IMR-90 (cell line): ENCODE results near the gene COL27A1. TPM values are rescaled to one million over a fixed set of nuclear protein-coding genes. Genes with fewer than 3 reads are reported as not detected.

Experiments
- ATAC-seq: fragments of 200-7000 bp; cut with Tn5 transposase; 2 replicates; pipeline ENCODE4 v1.9.1; 2020; ENCODE audit warnings: low read depth, mild to moderate bottlenecking, moderate library complexity
- BruUV-seq: library from RNA; stranded (reverse); fragments of 400-500 nt; replicated peaks from 2 replicates; lab custom pipeline; 2021; lab: Mats Ljungman, UMichigan
- CTCF ChIA-PET: fragments of 300-600 bp; formaldehyde crosslinking; extraction: SDS; loops from one replicate; lab custom pipeline; 2021; ENCODE audit warnings: antibody characterized with exemption; lab: Yijun Ruan, JAX
- POLR2A ChIA-PET: fragments of 300-600 bp; sonication (Branson Sonifier 250); formaldehyde crosslinking; loops from one replicate; lab custom pipeline; 2022; ENCODE audit warnings: antibody characterized with exemption; ENCODE audit not compliant: unreplicated experiment; lab: Charles Lee
- DNase-seq: peaks from one replicate; pipeline ENCODE4 v3.0.0; 2013
- H2AFZ ChIP-seq: replicated peaks from 2 replicates; pipeline ENCODE3; 2013; ENCODE audit warnings: low read length, mild to moderate bottlenecking; ENCODE audit not compliant: poor library complexity
- H2AK5ac ChIP-seq: 2 replicates; pipeline ENCODE4 v1.6.1; 2013; ENCODE audit warnings: low read depth, low read length, inconsistent platforms
- H2AK9ac ChIP-seq: replicated peaks from 2 replicates; pipeline ENCODE3; 2013; ENCODE audit warnings: mild to moderate bottlenecking, low read depth, low read length, moderate library complexity; ENCODE audit not compliant: poor library complexity
- H2BK120ac ChIP-seq: 2 replicates; pipeline ENCODE4 v1.6.1; 2013; ENCODE audit warnings: low read depth, low read length, inconsistent platforms
- H2BK15ac ChIP-seq: 3 replicates; pipeline ENCODE4 v1.6.1; 2013; ENCODE audit warnings: low read depth, low read length, inconsistent platforms
- H2BK20ac ChIP-seq: 2 replicates; pipeline ENCODE4 v1.6.1; 2013; ENCODE audit warnings: low read depth, mild to moderate bottlenecking, inconsistent platforms, low read length, moderate library complexity
- H2BK5ac ChIP-seq: 2 replicates; pipeline ENCODE4 v1.6.1; 2013; ENCODE audit warnings: mild to moderate bottlenecking, low read depth, low read length, inconsistent platforms; ENCODE audit not compliant: poor library complexity, severe bottlenecking
- H3K14ac ChIP-seq: replicated peaks from 2 replicates; pipeline ENCODE4 v1.6.1; 2013; ENCODE audit warnings: low read depth, low read length, inconsistent platforms
- H3K18ac ChIP-seq: 2 replicates; pipeline ENCODE4 v1.6.1; 2013; ENCODE audit warnings: low read depth, low read length, control low read depth
- H3K23ac ChIP-seq: 2 replicates; pipeline ENCODE4 v1.6.1; 2013; ENCODE audit warnings: low read depth, low read length, inconsistent platforms
- H3K27ac ChIP-seq: 2 replicates; pipeline ENCODE4 v1.5.1; 2013; ENCODE audit warnings: mild to moderate bottlenecking, control low read depth, low read length; ENCODE audit not compliant: insufficient read depth
- H3K27me3 ChIP-seq: 2 replicates; pipeline ENCODE4 v1.6.1; 2013; ENCODE audit warnings: low read length; ENCODE audit not compliant: control insufficient read depth, insufficient read depth
- H3K36me3 ChIP-seq: 2 replicates; pipeline ENCODE4 v1.6.1; 2013; ENCODE audit warnings: low read length, mixed read lengths; ENCODE audit not compliant: control insufficient read depth, insufficient read depth
- H3K4ac ChIP-seq: 2 replicates; pipeline ENCODE4 v1.6.1; 2013; ENCODE audit warnings: low read depth, low read length, inconsistent platforms
- H3K4me1 ChIP-seq: 2 replicates; pipeline ENCODE4 v1.6.1; 2013; ENCODE audit warnings: low read length, mixed read lengths; ENCODE audit not compliant: control insufficient read depth, insufficient read depth
- H3K4me2 ChIP-seq: 2 replicates; pipeline ENCODE4 v1.6.1; 2013; ENCODE audit warnings: low read depth, mild to moderate bottlenecking, control low read depth, low read length, moderate library complexity
- H3K4me3 ChIP-seq: 2 replicates; pipeline ENCODE4 v1.5.1; 2013; ENCODE audit warnings: low read depth, mild to moderate bottlenecking, control low read depth, low read length, moderate library complexity; ENCODE audit not compliant: insufficient read depth
- H3K56ac ChIP-seq: 2 replicates; pipeline ENCODE4 v1.6.1; 2013; ENCODE audit warnings: low read length, inconsistent platforms; ENCODE audit not compliant: insufficient read depth; ENCODE audit errors: extremely low read depth
- H3K79me1 ChIP-seq, 2 experiments: 2 replicates each; pipeline ENCODE4 v1.6.1; 2013; ENCODE audit warnings: low read length in 2 of 2, inconsistent platforms in 1 of 2, low read depth in 1 of 2
- H3K9ac ChIP-seq: 2 replicates; pipeline ENCODE4 v1.6.1; 2013; ENCODE audit warnings: low read depth, low read length, control low read depth
- H3K9me1 ChIP-seq: 2 replicates; pipeline ENCODE4 v1.6.1; 2013; ENCODE audit warnings: low read length, inconsistent platforms; ENCODE audit not compliant: insufficient read depth
- H3K9me3 ChIP-seq: 2 replicates; pipeline ENCODE4 v1.6.1; 2013; ENCODE audit warnings: low read length; ENCODE audit not compliant: control insufficient read depth, insufficient read depth
- H4K20me1 ChIP-seq: 2 replicates; pipeline ENCODE4 v1.6.1; 2013; ENCODE audit warnings: low read length, inconsistent platforms; ENCODE audit not compliant: insufficient read depth
- H4K5ac ChIP-seq: 2 replicates; pipeline ENCODE4 v1.6.1; 2013; ENCODE audit warnings: mild to moderate bottlenecking, low read depth, low read length, control low read depth
- H4K8ac ChIP-seq, 2 experiments: 2 replicates each; pipeline ENCODE4 v1.6.1; 2013; ENCODE audit warnings: low read depth in 2 of 2, low read length in 2 of 2, control low read depth in 1 of 2, inconsistent platforms in 1 of 2
- H4K91ac ChIP-seq: 2 replicates; pipeline ENCODE4 v1.6.1; 2013; ENCODE audit warnings: low read depth, low read length, inconsistent platforms; ENCODE audit not compliant: insufficient read depth
- BHLHE40 ChIP-seq: fragments of 150-350 bp; IDR thresholded peaks from 2 replicates; pipeline ENCODE4 v1.6.1; 2016; ENCODE audit warnings: mild to moderate bottlenecking, low read depth, low read length
- CEBPB ChIP-seq: IDR thresholded peaks from 2 replicates; pipeline ENCODE4 v1.6.1; 2012; ENCODE audit warnings: low read depth, low read length, improper control_type of control experiment
- CHD1 ChIP-seq: IDR thresholded peaks from 2 replicates; pipeline ENCODE4 v1.6.1; 2012; ENCODE audit warnings: low read depth, low read length, improper control_type of control experiment
- CTCF ChIP-seq: conservative IDR thresholded peaks from 2 replicates; pipeline ENCODE4 v1.5.1; 2012; ENCODE audit warnings: mild to moderate bottlenecking, low read depth, low read length, improper control_type of control experiment
- ELK1 ChIP-seq: fragments of 150-350 bp; IDR thresholded peaks from 2 replicates; pipeline ENCODE4 v1.6.1; 2016; ENCODE audit warnings: low read depth, mild to moderate bottlenecking, low read length, moderate library complexity, borderline replicate concordance
- FOS ChIP-seq: fragments of 150-350 bp; IDR thresholded peaks from 2 replicates; pipeline ENCODE4 v1.6.1; 2016; ENCODE audit warnings: low read depth, low read length
- MAFK ChIP-seq: IDR thresholded peaks from 2 replicates; pipeline ENCODE4 v1.6.1; 2012; ENCODE audit warnings: low read depth, low read length, improper control_type of control experiment
- MAZ ChIP-seq: IDR thresholded peaks from 2 replicates; pipeline ENCODE4 v1.6.1; 2012; ENCODE audit warnings: low read depth, mild to moderate bottlenecking, low read length, improper control_type of control experiment, moderate library complexity, borderline replicate concordance
- MXI1 ChIP-seq: IDR thresholded peaks from 2 replicates; pipeline ENCODE4 v1.6.1; 2012; ENCODE audit warnings: low read depth, mild to moderate bottlenecking, low read length, moderate library complexity, borderline replicate concordance
- RAD21 ChIP-seq: IDR thresholded peaks from 2 replicates; pipeline ENCODE4 v1.6.1; 2012; ENCODE audit warnings: low read length, improper control_type of control experiment
- RFX5 ChIP-seq: IDR thresholded peaks from 2 replicates; pipeline ENCODE4 v1.8.0; 2012; ENCODE audit warnings: low read depth, mild to moderate bottlenecking, low read length, moderate library complexity
- WGBS, 2 experiments: methylation state at CpG; one replicate each; pipeline versions ENCODE4 v1.1.5 to v1.1.7; 2013; ENCODE audit warnings: missing lambda C conversion rate in 2 of 2; ENCODE audit not compliant: insufficient read length in 1 of 2; ENCODE audit errors: extremely low coverage in 2 of 2; 5-methylcytosine and 5-hydroxymethylcytosine counted together
- dilution Hi-C: fragments of 300-500 bp; cut with HindIII; formaldehyde crosslinking; loops from one replicate; pipeline ENCODE4 v1.14.3; 2018; ENCODE audit warnings: low sequenced_read_pairs; ENCODE audit not compliant: unreplicated experiment
- in situ Hi-C: fragments of 300-500 bp; cut with MboI; formaldehyde crosslinking; loops from 3 replicates; pipeline ENCODE4 v1.14.3; 2019; ENCODE audit warnings: low sequenced_read_pairs, inconsistent platforms, mixed read lengths
- intact Hi-C: fragments of 100-400 bp; cut with micrococcal nuclease; formaldehyde crosslinking; loops from 2 replicates; pipeline ENCODE4 v1.10.0; 2022
- polyA plus RNA-seq, 3 experiments: library from polyadenylated mRNA; depleted of rRNA; stranded (reverse); fragments of >200 nt; gene quantifications; 2 replicates each; pipeline ENCODE4 v1.2.3, GENCODE V29; 2012; ENCODE audit warnings: low replicate concordance in 1 of 3
- total RNA-seq: library from RNA; depleted of rRNA; stranded (reverse); fragments of >200 nt; gene quantifications from 2 replicates; pipeline ENCODE4 v1.2.3, GENCODE V29; 2012

Gene COL27A1
- total and polyA plus RNA-seq, 2 of the 4 experiments (the other 2 are of a cell fraction), result 3.2 to 18.3 TPM

GRCh38 chr9:114179516-114179915 lies 24.2 kb downstream of the COL27A1 start (continued):
- TF ChIP-seq MAZ, result no peak
- TF ChIP-seq MAFK, result no peak
- no peak for TF ChIP-seq MXI1
- TF ChIP-seq CEBPB, result no peak

- peak; percentile 81 for ATAC-seq
- H2AFZ ChIP-seq, result peak overlapping the region; percentile 89
- peak overlapping the region; percentile 87 for H3K14ac ChIP-seq
- no TSS peak for BruUV-seq
- H4K91ac ChIP-seq, result peak overlapping the region; percentile 93
- peak overlapping the region; percentile 97 for H2BK120ac ChIP-seq
- POLR2A ChIA-PET, result no interaction called here
- H3K36me3 ChIP-seq, result peaks cover 7% of the 10 kb centered on the region; the same call in 1 of the 2 replicates
- H2BK20ac ChIP-seq, result peak overlapping the region; percentile 93
- no peaks in the 10 kb centered on the region for H3K9me3 ChIP-seq
- no peaks in the 10 kb centered on the region for H3K27me3 ChIP-seq
- DNase-seq, result peak; percentile 62
- peak overlapping the region; percentile 59 for H3K4me2 ChIP-seq
- peak overlapping the region; percentile 88 for H2AK9ac ChIP-seq
- in situ Hi-C loops, result no loop called here
- peak overlapping the region; percentile 86 for H3K23ac ChIP-seq
- peak overlapping the region; percentile 94 for H3K4ac ChIP-seq
- WGBS, 2 experiments, result 0% methylated on average over 3 of the region's 14 CpGs; no CpG with 5 or more reads in 1 of the 2 experiments
- H3K4me1 ChIP-seq, result peaks cover 45% of the 10 kb centered on the region
- peak overlapping the region; percentile 62 for H4K5ac ChIP-seq
- no peak overlapping the region for H3K4me3 ChIP-seq
- intact Hi-C loops, result no loop called here
- dilution Hi-C loops, result no loop called here
- H4K20me1 ChIP-seq, result peaks cover 4% of the 10 kb centered on the region
- H3K18ac ChIP-seq, result peak overlapping the region; percentile 55
- H3K9me1 ChIP-seq, result peaks cover 42% of the 10 kb centered on the region
- H3K27ac ChIP-seq, result peak overlapping the region; percentile 88
- peaks cover 11 to 64% of the 10 kb centered on the region in 2 experiments for H3K79me1 ChIP-seq
- H2BK15ac ChIP-seq, result peak overlapping the region; percentile 96; the same call in 2 of the 3 replicates
- H3K9ac ChIP-seq, result peak overlapping the region; percentile 6; the same call in 1 of the 2 replicates
- peak overlapping the region; percentile 70 for H3K56ac ChIP-seq
- CTCF ChIA-PET, result interaction anchor here (1.5 kb wide), 1 partner anchor 73 kb away, joined by 4 read pairs; no protein-coding TSS in a partner anchor
- H2AK5ac ChIP-seq, result peak overlapping the region; percentile 95
- peak overlapping the region; percentile 69 for H2BK5ac ChIP-seq
- H4K8ac ChIP-seq, result peak overlapping the region; percentile 21 to 93
- TF ChIP-seq RAD21 (no peak), FOS (no peak), CTCF (no peak), CEBPB (no peak), RFX5 (no peak), ELK1 (no peak), MAFK (no peak), MXI1 (no peak), CHD1 (no peak), BHLHE40 (no peak)
These were observed 25.6 kb downstream of the COL27A1 start for GRCh38 chr9:114180696-114181606.
